Natural killer cell (primary cell): ENCODE results near the gene ATP6V0A1. TPM values are rescaled to one million over a fixed set of nuclear protein-coding genes. Genes with fewer than 3 reads are reported as not detected.

Experiments
- ATAC-seq, 3 donors: fragments of 150-1000 bp in 2 of 3; fragments of 200-7000 bp in 1 of 3; cut with Tn5 transposase; 1 replicate in 1 of 3; 2 replicates in 2 of 3; pipeline ENCODE4 v1.10.0; 2021; ENCODE audit warnings: mild to moderate bottlenecking in 2 of 3, moderate library complexity in 2 of 3
- DNase-seq, 2 donors: peaks; one replicate each; pipeline versions ENCODE4 v3.0.0 to v3.0.0-alpha.2; 2013 to 2021; ENCODE audit warnings: mixed read lengths in 1 of 2
- H3K27ac ChIP-seq: one replicate; pipeline ENCODE4 v1.5.1; 2013; ENCODE audit warnings: mild to moderate bottlenecking, low read length
- H3K27me3 ChIP-seq: one replicate; pipeline ENCODE4 v1.6.1; 2013; ENCODE audit warnings: low read length; ENCODE audit not compliant: control insufficient read depth, insufficient read depth
- H3K36me3 ChIP-seq: one replicate; pipeline ENCODE4 v1.6.1; 2013; ENCODE audit warnings: low read length; ENCODE audit not compliant: control insufficient read depth, insufficient read depth
- H3K4me1 ChIP-seq: one replicate; pipeline ENCODE4 v1.6.1; 2013; ENCODE audit warnings: low read length; ENCODE audit not compliant: control insufficient read depth, insufficient read depth
- H3K4me3 ChIP-seq: one replicate; pipeline ENCODE4 v1.5.1; 2013; ENCODE audit warnings: low read length
- H3K9me3 ChIP-seq: one replicate; pipeline ENCODE4 v1.6.1; 2013; ENCODE audit warnings: low read length; ENCODE audit not compliant: control insufficient read depth, insufficient read depth
- H3K27ac Mint-ChIP-seq, 2 donors: one replicate each; pipeline ENCODE4 v1.8.0; 2022; ENCODE audit warnings: mild to moderate bottlenecking in 2 of 2, mixed read lengths in 2 of 2, moderate library complexity in 1 of 2
- H3K27me3 Mint-ChIP-seq, 2 donors: one replicate each; pipeline ENCODE4 v1.8.0; 2022; ENCODE audit warnings: low read depth in 2 of 2, mixed read lengths in 2 of 2
- H3K36me3 Mint-ChIP-seq: one replicate; pipeline ENCODE4 v1.8.0; 2022; ENCODE audit warnings: mixed read lengths
- H3K4me1 Mint-ChIP-seq, 2 donors: one replicate each; pipeline ENCODE4 v1.8.0; 2022; ENCODE audit warnings: mixed read lengths in 2 of 2
- H3K4me3 Mint-ChIP-seq: one replicate; pipeline ENCODE4 v1.8.0; 2022; ENCODE audit warnings: mild to moderate bottlenecking, moderate library complexity, mixed read lengths
- H3K9me3 Mint-ChIP-seq, 2 donors: one replicate each; pipeline ENCODE4 v1.8.0; 2022; ENCODE audit warnings: mixed read lengths in 2 of 2
- WGBS: methylation state at CpG from one replicate; pipeline ENCODE4 v1.1.7; 2013; ENCODE audit warnings: missing lambda C conversion rate; ENCODE audit not compliant: insufficient coverage; 5-methylcytosine and 5-hydroxymethylcytosine counted together
- intact Hi-C: fragments of 100-400 bp; cut with micrococcal nuclease; formaldehyde crosslinking; loops from one replicate; pipeline ENCODE4 v1.14.2; 2022
- total RNA-seq, 4 donors: library from RNA; stranded (reverse); fragments of 120-200 nt in 1 of 4; gene quantifications; one replicate each; pipeline versions ENCODE4 v1.2.3 to v1.2.4, GENCODE V29; 2013 to 2022
- TF ChIP-seq, protein P1 (sequence below): fragments of 200-600 bp; IDR thresholded peaks from one replicate; pipeline ENCODE4 v1.8.0; 2022; ENCODE audit warnings: antibody characterized with exemption

The ATP6V0A1 gene
- total RNA-seq, 3 donors from 2014 or later (not counting 1 experiment from before 2014, with no cell fraction given) = 4.8 to 33.5 (median 7.5) TPM

- Mint-ChIP-seq H3K27ac (no peak overlapping the region), H3K36me3 (no peaks in the 10 kb centered on the region), H3K9me3 (no peaks in the 10 kb centered on the region), H3K4me1 (peaks cover 6 to 13% of the 10 kb centered on the region in 2 donors), H3K27me3 (peaks cover 7 to 11% of the 10 kb centered on the region in 2 donors), H3K4me3 (no peak overlapping the region)
- DNase-seq = no peak
- Histone ChIP-seq H3K9me3 (no peaks in the 10 kb centered on the region), H3K4me1 (peaks cover 8% of the 10 kb centered on the region), H3K4me3 (no peak overlapping the region), H3K36me3 (no peaks in the 10 kb centered on the region), H3K27me3 (no peaks in the 10 kb centered on the region), H3K27ac (no peak overlapping the region)
- 77% methylated on average over 2 of the region's 4 CpGs for WGBS
- TF ChIP-seq, protein P1, sequence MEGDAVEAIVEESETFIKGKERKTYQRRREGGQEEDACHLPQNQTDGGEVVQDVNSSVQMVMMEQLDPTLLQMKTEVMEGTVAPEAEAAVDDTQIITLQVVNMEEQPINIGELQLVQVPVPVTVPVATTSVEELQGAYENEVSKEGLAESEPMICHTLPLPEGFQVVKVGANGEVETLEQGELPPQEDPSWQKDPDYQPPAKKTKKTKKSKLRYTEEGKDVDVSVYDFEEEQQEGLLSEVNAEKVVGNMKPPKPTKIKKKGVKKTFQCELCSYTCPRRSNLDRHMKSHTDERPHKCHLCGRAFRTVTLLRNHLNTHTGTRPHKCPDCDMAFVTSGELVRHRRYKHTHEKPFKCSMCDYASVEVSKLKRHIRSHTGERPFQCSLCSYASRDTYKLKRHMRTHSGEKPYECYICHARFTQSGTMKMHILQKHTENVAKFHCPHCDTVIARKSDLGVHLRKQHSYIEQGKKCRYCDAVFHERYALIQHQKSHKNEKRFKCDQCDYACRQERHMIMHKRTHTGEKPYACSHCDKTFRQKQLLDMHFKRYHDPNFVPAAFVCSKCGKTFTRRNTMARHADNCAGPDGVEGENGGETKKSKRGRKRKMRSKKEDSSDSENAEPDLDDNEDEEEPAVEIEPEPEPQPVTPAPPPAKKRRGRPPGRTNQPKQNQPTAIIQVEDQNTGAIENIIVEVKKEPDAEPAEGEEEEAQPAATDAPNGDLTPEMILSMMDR = no peak
- no peak for ATAC-seq
- intact Hi-C loops = no loop called here
These were observed 47.3 kb upstream of the ATP6V0A1 start for GRCh38 chr17:42411361-42411760.

DNA sequence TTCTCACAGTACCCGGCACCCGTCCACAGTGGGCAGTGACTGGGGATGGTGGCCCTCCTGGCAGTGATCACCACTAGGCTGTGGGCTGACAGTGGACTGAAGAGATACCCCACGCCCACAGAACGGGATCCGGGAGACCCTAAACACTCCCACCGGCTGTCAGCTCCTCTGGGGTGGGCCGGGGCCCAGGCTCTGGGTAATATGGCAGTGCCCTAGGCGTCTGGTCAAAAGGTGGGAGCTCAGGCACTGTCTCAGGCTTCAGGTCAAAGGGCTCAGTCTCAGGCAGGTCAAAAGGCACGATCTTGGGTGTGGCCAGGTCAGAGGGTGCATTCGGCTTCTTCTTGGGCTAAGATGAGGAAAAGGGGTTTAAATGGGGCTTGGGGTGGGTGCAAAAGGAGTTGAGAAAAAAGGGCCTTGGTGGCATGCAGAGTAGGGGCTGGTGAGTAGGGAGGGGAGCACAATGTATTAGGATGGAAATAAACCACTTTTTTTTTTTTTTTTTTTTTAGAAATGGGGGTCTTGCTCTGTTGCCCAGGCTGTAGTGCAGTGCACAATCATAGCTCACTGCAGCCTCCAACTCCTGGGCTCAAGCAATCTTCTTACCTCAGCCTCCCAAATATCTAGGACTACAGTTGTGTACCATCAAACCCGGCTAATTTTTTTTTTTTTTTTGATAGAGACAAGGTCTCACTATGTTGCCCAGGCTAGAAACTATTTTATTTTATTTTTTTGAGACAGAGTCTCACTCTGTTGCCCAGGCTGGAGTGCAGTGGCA is 46.6 kb upstream of the ATP6V0A1 start:
- H3K4me3 ChIP-seq = no peak overlapping the region
- no peaks in the 10 kb centered on the region for H3K36me3 Mint-ChIP-seq
- peaks cover 7% of the 10 kb centered on the region for H3K4me1 ChIP-seq
- intact Hi-C loops = no loop called here
- ATAC-seq (no peak), DNase-seq (no peak)
- no peaks in the 10 kb centered on the region for H3K27me3 ChIP-seq
- no peak overlapping the region for H3K4me3 Mint-ChIP-seq
- no peak overlapping the region for H3K27ac ChIP-seq
- TF ChIP-seq, protein P1 = no peak
- no peaks in the 10 kb centered on the region for H3K36me3 ChIP-seq
- no peaks in the 10 kb centered on the region for H3K9me3 ChIP-seq
- H3K27me3 Mint-ChIP-seq = peaks cover 7 to 11% of the 10 kb centered on the region in 2 donors
- H3K4me1 Mint-ChIP-seq = peaks cover 6 to 13% of the 10 kb centered on the region in 2 donors
- H3K27ac Mint-ChIP-seq = no peak overlapping the region
- WGBS = 94% methylated on average over 10 of the region's 11 CpGs
- no peaks in the 10 kb centered on the region for H3K9me3 Mint-ChIP-seq

- intact Hi-C loops = no loop called here
- DNase-seq (no peak), ATAC-seq (no peak)
- Mint-ChIP-seq H3K27ac (no peak overlapping the region), H3K4me1 (peaks cover 0 to 8% of the 10 kb centered on the region in 2 donors), H3K27me3 (peaks cover 7 to 9% of the 10 kb centered on the region in 2 donors), H3K36me3 (no peaks in the 10 kb centered on the region), H3K4me3 (no peak overlapping the region), H3K9me3 (no peaks in the 10 kb centered on the region)
- Histone ChIP-seq H3K4me3 (no peak overlapping the region), H3K4me1 (peaks cover 7% of the 10 kb centered on the region), H3K27me3 (no peaks in the 10 kb centered on the region), H3K9me3 (no peaks in the 10 kb centered on the region), H3K27ac (no peak overlapping the region), H3K36me3 (no peaks in the 10 kb centered on the region)
- 79% methylated on average over 3 of the region's 3 CpGs for WGBS
- TF ChIP-seq, protein P1 = no peak
These were observed 45.1 kb upstream of the ATP6V0A1 start for GRCh38 chr17:42413464-42414040.
